PFSK-1 (cell line): ENCODE results near the gene LRPAP1.

ENCODE experiments used
- POLR2AphosphoS5 ChIP-seq: IDR thresholded peaks from 2 replicates; pipeline ENCODE4 v1.6.1; 2012; ENCODE audit warnings: low read depth, mild to moderate bottlenecking, control low read depth, low read length, moderate library complexity
- TAF1 ChIP-seq: IDR thresholded peaks from 2 replicates; pipeline ENCODE4 v1.6.1; 2012; ENCODE audit warnings: low read length, control low read depth, borderline replicate concordance; ENCODE audit not compliant: insufficient read depth

GRCh38 chr4:3531318-3531878 is 824 bp downstream of the LRPAP1 start:
- TF ChIP-seq POLR2AphosphoS5 (no peak), TAF1 (no peak)
